SJSA1 (cell line): ENCODE measurements around the gene TMEFF2. TPM values are rescaled to one million over a fixed set of nuclear protein-coding genes. Genes with fewer than 3 reads are reported as not detected.
"Not testable (repeated sequence)": the region's sequence is repeated elsewhere in the genome, so short reads cannot be mapped to it uniquely, and the experiment has no call there.

Source experiments
- DNase-seq, 2 experiments: peaks; one replicate each; pipeline ENCODE4 v3.0.0-alpha.2; 2015 to 2020; ENCODE audit warnings: low spot score in 2 of 2, low read depth in 1 of 2
- H3K27ac ChIP-seq: fragments of 250-450 bp; sonication (Bioruptor Pico); 2 replicates; pipeline ENCODE4 v1.5.1; 2020; ENCODE audit warnings: mild to moderate bottlenecking, moderate library complexity
- H3K27me3 ChIP-seq: fragments of 250-450 bp; sonication (Bioruptor Pico); replicated peaks from 2 replicates; pipeline ENCODE4 v1.5.1; 2020; ENCODE audit warnings: mild to moderate bottlenecking, moderate library complexity
- H3K36me3 ChIP-seq: fragments of 250-450 bp; sonication (Bioruptor Pico); 2 replicates; pipeline ENCODE4 v1.5.1; 2020; ENCODE audit warnings: mild to moderate bottlenecking
- H3K4me1 ChIP-seq: fragments of 250-450 bp; sonication (Bioruptor Pico); replicated peaks from 2 replicates; pipeline ENCODE4 v1.6.1; 2021; ENCODE audit warnings: mild to moderate bottlenecking
- H3K4me3 ChIP-seq: fragments of 250-450 bp; sonication (Bioruptor Pico); 2 replicates; pipeline ENCODE4 v1.5.1; 2020; ENCODE audit warnings: mild to moderate bottlenecking
- H3K9me3 ChIP-seq: fragments of 250-450 bp; sonication (Bioruptor Pico); replicated peaks from 2 replicates; pipeline ENCODE4 v1.5.1; 2020; ENCODE audit warnings: mild to moderate bottlenecking
- total RNA-seq: library from RNA; depleted of rRNA; stranded (reverse); fragments of >200 nt; shearing (Covaris generic); gene quantifications from 2 replicates; pipeline ENCODE4 v1.2.3, GENCODE V29; 2014

Gene TMEFF2
- total RNA-seq, 1 experiment from 2014 or later = 0.16 TPM

DNA sequence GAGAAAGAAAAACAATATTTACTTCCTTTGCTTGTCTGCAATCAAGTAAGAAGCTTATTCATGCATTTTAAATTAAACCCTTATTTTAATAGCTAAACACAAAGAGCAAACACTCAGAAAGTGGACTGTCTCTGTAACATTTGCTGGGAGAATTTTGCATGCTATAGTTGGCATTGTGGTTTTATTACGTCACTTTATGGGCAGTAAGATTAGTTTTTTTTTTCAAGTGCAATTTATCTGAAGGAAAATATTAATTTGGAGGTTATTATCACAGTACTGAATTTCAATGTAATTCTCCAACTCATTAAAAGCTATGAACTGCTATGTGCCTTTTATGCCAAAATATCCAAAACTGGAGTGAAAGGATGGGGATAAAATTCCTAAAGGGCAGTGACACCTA is 103.3 kb downstream of the TMEFF2 start:
- Histone ChIP-seq H3K4me1 (no peaks in the 10 kb centered on the region), H3K36me3 (no peaks in the 10 kb centered on the region), H3K27ac (no peak overlapping the region), H3K27me3 (no peaks in the 10 kb centered on the region; the same call in 1 of the 2 replicates), H3K4me3 (no peak overlapping the region), H3K9me3 (no peaks in the 10 kb centered on the region)
- no peak for DNase-seq

DNA sequence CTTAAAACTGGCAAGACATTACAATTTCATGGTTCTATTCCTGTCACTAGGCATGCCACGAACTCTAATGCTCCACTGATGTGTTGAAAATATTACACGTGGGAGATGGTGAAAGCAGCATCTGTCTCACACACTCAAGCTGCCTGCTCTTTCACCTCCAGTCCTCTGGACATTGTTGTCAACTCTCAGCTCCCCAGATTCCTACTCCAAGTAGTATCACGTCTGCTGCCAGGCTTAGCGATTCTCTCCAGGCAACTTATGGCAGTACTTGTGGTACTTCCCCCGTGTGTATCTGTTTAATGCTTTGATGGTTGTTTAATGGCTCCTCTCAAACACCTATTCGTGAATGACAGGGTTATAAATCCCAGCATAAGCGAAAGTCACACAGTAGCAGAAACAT is 103.8 kb downstream of the TMEFF2 start:
- DNase-seq = no peak
- Histone ChIP-seq H3K27me3 (no peaks in the 10 kb centered on the region; the same call in 1 of the 2 replicates), H3K36me3 (no peaks in the 10 kb centered on the region), H3K27ac (no peak overlapping the region), H3K4me3 (no peak overlapping the region), H3K4me1 (no peaks in the 10 kb centered on the region), H3K9me3 (no peaks in the 10 kb centered on the region)

DNA sequence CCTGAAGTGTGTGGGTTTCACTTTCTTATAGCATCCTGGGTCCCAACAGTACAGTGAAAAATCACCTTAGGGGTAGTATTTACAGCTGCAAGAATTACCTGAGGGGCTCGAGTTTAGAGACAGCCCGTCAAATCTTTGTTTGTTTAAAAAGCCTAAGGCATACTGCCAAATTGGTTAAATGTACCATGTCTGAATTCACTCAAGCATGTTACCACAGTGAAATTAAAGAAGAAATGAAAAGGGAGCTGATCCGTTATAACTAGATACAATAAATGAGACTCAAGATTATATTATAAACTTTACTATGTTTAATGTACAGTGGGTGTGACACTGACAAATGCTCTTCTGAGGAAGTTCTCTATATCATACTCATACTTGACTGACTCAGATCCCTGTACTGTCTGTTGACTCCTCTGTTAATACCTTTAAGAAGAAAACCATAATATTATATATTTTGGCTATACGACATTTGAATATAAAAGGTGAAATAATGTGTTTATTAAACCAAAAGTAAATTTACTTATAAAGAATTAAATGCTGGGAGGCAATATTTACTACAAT is 107.3 kb downstream of the TMEFF2 start:
- no peaks in the 10 kb centered on the region for H3K36me3 ChIP-seq
- H3K4me3 ChIP-seq = no peak overlapping the region
- no peaks in the 10 kb centered on the region for H3K9me3 ChIP-seq
- no peak overlapping the region for H3K27ac ChIP-seq
- H3K27me3 ChIP-seq = no peaks in the 10 kb centered on the region; the same call in 1 of the 2 replicates
- no peaks in the 10 kb centered on the region for H3K4me1 ChIP-seq
- DNase-seq = no peak

DNA sequence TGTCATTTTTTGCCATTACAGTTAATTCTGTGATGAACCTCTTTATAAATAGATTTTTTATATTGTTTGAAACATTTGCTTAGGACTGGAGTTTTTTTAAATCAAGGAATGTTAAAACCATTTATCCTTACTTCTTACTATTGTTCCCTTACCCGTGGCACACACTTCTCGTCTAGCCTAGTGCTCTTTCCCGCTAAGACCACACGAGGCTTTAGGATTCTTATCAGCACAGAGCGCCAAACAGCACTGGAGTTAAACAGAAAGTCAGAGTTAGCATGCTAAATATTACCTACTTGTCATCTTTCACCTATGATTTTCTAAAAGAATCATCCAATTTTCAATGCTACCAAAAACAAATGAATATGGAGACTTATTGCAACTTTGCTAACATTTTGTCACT is 112.6 kb downstream of the TMEFF2 start:
- Histone ChIP-seq H3K27me3 (no peaks in the 10 kb centered on the region), H3K27ac (no peak overlapping the region), H3K4me1 (no peaks in the 10 kb centered on the region), H3K4me3 (no peak overlapping the region), H3K9me3 (no peaks in the 10 kb centered on the region; the same call in 1 of the 2 replicates), H3K36me3 (no peaks in the 10 kb centered on the region)
- no peak for DNase-seq

DNA sequence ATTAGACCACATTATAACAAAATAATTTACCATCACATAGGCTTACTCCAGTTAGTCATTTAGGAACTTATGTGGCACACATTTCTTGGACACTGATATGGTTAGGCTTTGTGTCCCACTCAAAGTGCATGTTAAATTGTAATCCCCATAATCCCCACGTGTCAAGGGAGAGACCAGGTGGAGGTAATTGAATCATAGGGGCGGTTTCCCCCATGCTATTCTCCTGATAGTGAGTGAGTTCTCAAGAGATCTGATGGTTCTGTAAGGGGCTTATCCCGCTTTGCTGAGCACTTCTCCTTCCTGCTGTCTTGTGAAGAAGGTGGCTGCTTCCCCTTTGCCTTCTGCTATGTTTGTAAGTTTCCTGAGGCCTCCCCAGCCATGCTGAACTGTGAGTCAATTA is 114.6 kb downstream of the TMEFF2 start:
- H3K9me3 ChIP-seq, H3K27me3 ChIP-seq, H3K27ac ChIP-seq, H3K36me3 ChIP-seq, H3K4me1 ChIP-seq, DNase-seq, H3K4me3 ChIP-seq: not testable (repeated sequence)

DNA sequence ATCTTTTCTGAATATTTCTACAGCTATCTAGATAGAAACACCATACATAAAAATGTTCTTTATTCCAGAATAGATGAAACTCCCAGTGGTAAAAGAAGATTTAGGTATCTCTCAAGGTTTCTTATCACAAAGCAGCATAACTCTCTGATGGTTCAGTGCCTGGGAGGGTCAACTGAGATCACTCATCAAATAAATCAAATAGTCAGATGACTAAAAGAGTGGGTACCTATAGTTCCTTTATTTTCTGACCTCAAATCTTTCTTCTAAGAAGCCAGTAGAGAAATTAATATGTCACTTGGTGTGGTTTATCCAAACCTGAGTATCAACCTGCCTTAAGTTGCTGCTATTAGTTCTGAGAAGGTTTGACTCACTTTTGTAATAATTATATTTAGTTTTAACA is 120.9 kb downstream of the TMEFF2 start:
- Histone ChIP-seq H3K27me3 (no peaks in the 10 kb centered on the region), H3K27ac (no peak overlapping the region), H3K4me3 (no peak overlapping the region), H3K9me3 (no peaks in the 10 kb centered on the region; the same call in 1 of the 2 replicates), H3K36me3 (no peaks in the 10 kb centered on the region), H3K4me1 (no peaks in the 10 kb centered on the region)
- DNase-seq = no peak

DNA sequence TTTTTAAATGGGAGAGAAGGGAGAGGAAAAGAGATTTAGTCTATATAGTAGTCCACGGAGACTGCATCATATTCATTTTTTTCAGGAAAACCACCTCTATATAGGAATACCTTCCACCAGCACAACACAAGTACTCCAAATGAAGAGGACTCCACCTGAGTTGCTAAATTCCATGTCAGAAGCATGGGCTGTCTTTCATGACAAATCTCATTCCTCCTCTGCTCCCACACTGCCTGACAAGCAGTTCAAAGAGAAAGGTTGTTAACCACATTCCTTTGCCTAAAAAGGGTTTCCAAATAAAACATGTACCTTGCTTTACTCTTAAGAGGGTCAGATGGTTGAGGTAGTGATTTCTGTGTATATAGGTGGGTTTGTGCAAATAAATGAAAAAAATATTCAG is 122.0 kb downstream of the TMEFF2 start:
- H3K4me1 ChIP-seq = no peaks in the 10 kb centered on the region
- H3K4me3 ChIP-seq = no peak overlapping the region
- H3K27me3 ChIP-seq = peaks cover 2% of the 10 kb centered on the region; the same call in 1 of the 2 replicates
- no peaks in the 10 kb centered on the region for H3K9me3 ChIP-seq
- H3K27ac ChIP-seq = no peak overlapping the region
- no peaks in the 10 kb centered on the region for H3K36me3 ChIP-seq
- DNase-seq = no peak

DNA sequence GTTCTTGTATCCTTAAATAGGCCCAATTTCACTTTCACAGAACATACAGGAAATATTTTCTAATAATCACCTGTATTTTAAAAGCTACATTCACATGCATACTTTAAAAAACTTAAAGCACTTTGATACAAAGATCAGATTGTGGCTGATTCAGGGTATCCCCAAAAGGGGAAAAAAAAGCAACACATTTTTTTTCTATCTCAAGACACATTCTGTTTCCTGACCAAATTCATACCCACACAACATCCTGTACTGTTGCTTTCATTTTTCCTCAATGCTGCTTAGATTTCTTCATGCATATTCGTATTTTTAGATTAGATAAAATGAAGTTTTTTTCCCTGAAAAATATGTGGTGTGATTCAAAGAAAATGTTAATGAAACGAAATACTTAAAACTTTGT is 122.5 kb downstream of the TMEFF2 start:
- Histone ChIP-seq H3K4me3 (no peak overlapping the region), H3K36me3 (no peaks in the 10 kb centered on the region), H3K4me1 (no peaks in the 10 kb centered on the region), H3K27ac (no peak overlapping the region), H3K9me3 (no peaks in the 10 kb centered on the region), H3K27me3 (peaks cover 6% of the 10 kb centered on the region; the same call in 1 of the 2 replicates)
- DNase-seq = no peak

DNA sequence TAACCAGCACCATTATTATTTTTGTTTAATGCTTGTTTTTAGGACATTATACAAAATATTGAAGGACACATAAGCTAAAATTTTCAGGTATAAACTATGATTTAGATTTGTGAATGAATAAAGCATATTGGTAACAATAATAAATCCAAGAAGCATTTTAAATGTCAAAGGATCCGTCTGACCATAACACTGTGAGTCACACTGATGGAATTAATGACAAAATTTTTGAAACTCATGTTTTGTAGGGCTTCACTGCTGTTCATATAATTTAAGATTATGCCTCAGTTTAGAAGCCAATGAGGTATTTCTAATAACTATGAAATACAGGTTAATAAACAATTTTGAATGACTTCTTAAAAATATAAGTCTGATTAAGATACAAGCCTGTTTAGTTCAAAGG is 124.6 kb downstream of the TMEFF2 start:
- Histone ChIP-seq H3K4me1 (no peaks in the 10 kb centered on the region), H3K27ac (no peak overlapping the region), H3K9me3 (no peaks in the 10 kb centered on the region), H3K27me3 (peaks cover 6% of the 10 kb centered on the region; the same call in 1 of the 2 replicates), H3K4me3 (no peak overlapping the region), H3K36me3 (no peaks in the 10 kb centered on the region)
- DNase-seq = no peak

DNA sequence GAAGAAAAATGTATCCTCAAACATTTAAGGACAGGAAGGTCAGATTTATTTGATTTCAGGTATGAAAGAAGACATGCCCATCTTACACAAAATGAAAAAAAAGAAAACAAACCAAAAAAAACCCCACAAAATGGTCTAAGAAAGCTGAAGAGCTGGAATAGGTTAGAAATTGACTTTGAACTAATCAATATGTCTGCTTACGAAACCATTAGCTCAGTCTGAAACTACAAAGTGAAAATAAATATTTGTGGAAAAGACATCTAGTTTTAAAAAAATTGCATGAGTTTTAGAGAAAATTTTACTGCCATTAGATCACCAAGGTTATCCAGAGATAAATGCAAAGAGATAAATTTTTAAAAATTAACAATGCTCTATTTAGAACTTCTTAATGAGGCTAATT is 125.3 kb downstream of the TMEFF2 start:
- Histone ChIP-seq H3K4me1 (no peaks in the 10 kb centered on the region), H3K27me3 (peaks cover 6% of the 10 kb centered on the region; the same call in 1 of the 2 replicates), H3K36me3 (no peaks in the 10 kb centered on the region), H3K27ac (no peak overlapping the region), H3K4me3 (no peak overlapping the region), H3K9me3 (no peaks in the 10 kb centered on the region)
- no peak for DNase-seq

DNA sequence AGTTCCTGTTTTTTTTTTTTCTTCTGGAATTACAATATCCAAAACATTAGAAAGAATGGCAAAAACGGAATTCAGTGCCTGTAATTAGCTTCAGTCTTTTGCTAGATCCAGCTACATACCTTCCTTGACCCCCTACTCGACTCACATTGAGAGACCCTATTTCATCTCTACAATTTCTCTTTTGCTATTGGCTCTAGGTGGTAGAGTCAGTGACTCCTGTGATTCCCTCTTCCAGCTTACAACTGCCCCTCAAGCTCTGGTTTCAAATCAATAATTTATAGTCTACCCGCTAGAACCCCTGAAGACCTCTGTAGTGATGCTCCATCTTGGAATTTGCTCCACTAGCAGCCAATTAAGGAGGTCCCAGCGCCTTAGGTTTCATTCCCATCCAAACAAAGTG is 125.8 kb downstream of the TMEFF2 start:
- Histone ChIP-seq H3K27ac (no peak overlapping the region), H3K27me3 (peaks cover 6% of the 10 kb centered on the region; the same call in 1 of the 2 replicates)
- no peak for DNase-seq

DNA sequence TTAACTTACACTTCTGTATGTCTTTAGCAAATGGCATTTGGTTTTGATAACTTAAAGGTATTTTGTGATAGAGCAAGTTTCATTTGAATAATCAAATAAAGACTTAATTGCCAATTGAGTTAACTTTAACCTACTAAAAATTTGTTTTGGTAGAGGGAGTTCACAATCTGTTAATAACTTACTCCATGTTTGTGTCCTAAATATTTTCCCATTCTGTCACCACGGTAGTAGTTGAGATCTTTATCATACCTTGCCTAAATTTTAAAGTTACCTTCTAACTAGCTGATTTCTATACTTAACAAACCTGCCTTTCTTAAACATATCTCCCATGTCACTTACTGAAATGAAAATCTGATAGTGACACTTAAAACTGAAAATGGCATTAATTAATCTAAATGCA is 127.1 kb downstream of the TMEFF2 start:
- Histone ChIP-seq H3K4me3 (no peak overlapping the region), H3K36me3 (no peaks in the 10 kb centered on the region), H3K9me3 (no peaks in the 10 kb centered on the region), H3K27me3 (peaks cover 6% of the 10 kb centered on the region; the same call in 1 of the 2 replicates), H3K27ac (no peak overlapping the region), H3K4me1 (no peaks in the 10 kb centered on the region)
- DNase-seq = no peak

More for the DNA sequence above, 125.8 kb downstream of the TMEFF2 start:
- H3K4me1 ChIP-seq = no peaks in the 10 kb centered on the region
- H3K4me3 ChIP-seq = no peak overlapping the region
- no peaks in the 10 kb centered on the region for H3K9me3 ChIP-seq
- H3K36me3 ChIP-seq = no peaks in the 10 kb centered on the region

DNA sequence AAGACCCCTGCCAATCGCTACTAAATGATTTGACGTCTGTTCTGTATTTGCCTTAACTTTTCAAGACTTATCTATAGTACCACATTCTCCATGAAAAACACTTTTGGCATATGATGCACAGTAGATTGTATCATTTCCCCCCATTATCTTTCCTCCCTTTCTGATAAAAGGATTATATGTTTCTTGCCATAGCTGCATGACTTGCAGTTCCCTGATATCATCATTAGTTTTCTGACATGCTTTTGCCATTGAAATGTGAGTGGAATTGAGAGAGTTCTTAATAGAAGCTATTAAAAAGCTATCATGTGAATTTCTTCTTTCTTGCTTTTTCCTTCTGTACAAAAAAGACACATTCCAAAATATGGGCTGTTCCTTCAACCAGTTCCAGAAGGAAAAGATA is 130.3 kb downstream of the TMEFF2 start:
- no peaks in the 10 kb centered on the region for H3K4me1 ChIP-seq
- H3K27me3 ChIP-seq = peaks cover 6% of the 10 kb centered on the region; the same call in 1 of the 2 replicates
- DNase-seq = no peak
- no peak overlapping the region for H3K4me3 ChIP-seq
- no peak overlapping the region for H3K27ac ChIP-seq
- no peaks in the 10 kb centered on the region for H3K36me3 ChIP-seq
- no peaks in the 10 kb centered on the region for H3K9me3 ChIP-seq

DNA sequence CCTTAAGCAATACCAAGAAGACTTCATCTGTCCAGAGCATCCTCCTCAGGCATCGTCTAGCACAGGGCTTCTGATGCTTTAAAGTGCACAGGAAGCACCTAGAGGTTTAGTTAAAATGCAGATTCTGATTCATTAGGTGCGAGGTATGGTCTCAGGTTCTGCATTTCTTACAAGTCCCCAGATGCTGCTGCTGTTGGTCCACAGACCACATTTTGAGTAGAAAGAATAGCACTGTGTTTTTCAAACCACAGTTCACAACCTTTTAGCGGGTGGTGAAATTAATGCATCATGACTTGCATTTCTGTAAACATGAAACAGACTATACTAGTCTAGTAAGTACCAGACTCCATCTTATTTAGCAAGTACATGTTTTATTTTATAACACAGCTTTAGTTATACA is 134.6 kb downstream of the TMEFF2 start:
- no peak overlapping the region for H3K27ac ChIP-seq
- no peaks in the 10 kb centered on the region for H3K9me3 ChIP-seq
- no peak overlapping the region for H3K4me3 ChIP-seq
- H3K36me3 ChIP-seq = no peaks in the 10 kb centered on the region
- no peak for DNase-seq
- no peaks in the 10 kb centered on the region for H3K4me1 ChIP-seq
- H3K27me3 ChIP-seq = no peaks in the 10 kb centered on the region

DNA sequence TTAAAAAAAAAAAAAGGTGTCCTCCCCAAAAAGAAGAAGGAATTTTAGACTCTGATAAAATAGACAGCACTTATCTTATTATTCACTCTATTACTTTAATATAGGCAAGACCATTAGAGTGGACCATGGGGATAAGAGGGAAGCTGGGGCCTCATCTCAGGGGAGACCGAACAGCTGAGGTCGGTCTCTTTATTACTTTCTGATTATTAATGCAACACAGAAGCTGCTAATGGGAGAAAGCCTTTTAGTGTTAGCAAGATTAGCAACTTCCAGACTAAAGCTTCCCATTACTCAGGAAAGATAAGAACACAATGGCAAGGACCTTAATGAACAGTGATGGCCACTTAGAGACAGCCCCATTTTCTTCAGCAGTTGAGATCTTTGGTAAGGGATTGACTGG is 135.5 kb downstream of the TMEFF2 start:
- DNase-seq = no peak
- no peaks in the 10 kb centered on the region for H3K27me3 ChIP-seq
- H3K9me3 ChIP-seq = no peaks in the 10 kb centered on the region
- H3K4me1 ChIP-seq = no peaks in the 10 kb centered on the region
- no peak overlapping the region for H3K4me3 ChIP-seq
- no peak overlapping the region for H3K27ac ChIP-seq
- H3K36me3 ChIP-seq = no peaks in the 10 kb centered on the region
